HG03520 (cell line): ENCODE results near the gene ADAD1.
"Not testable (repeated sequence)": the region's sequence is repeated elsewhere in the genome, so short reads cannot be mapped to it uniquely, and the experiment has no call there.

Source experiments
- ATAC-seq: cut with Tn5 transposase; IDR thresholded peaks from one replicate; pipeline ENCODE4 v1.9.1; 2021; ENCODE audit warnings: mild to moderate bottlenecking, moderate library complexity; ENCODE audit not compliant: unreplicated experiment

ADAD1 gene

GRCh38 chr4:122378711-122379110 lies at the start of gene ADAD1:
Gene ADAD1 (plus strand): TSS chr4:122379011. CDS start chr4:122380070, 1,059 bp downstream.
- no peak for ATAC-seq

- no peak for ATAC-seq
Measured at GRCh38 chr4:122329876-122330565, 48.8 kb upstream of the ADAD1 start.

- ATAC-seq: no peak
Measured at GRCh38 chr4:122331195-122331594, 47.6 kb upstream of the ADAD1 start.

- ATAC-seq: no peak
Measured at GRCh38 chr4:122334828-122335227, 44.0 kb upstream of the ADAD1 start.

GRCh38 chr4:122341886-122342285 lies 36.9 kb upstream of the ADAD1 start:
- no peak for ATAC-seq

GRCh38 chr4:122346036-122346435 lies 32.8 kb upstream of the ADAD1 start:
- ATAC-seq: no peak

- ATAC-seq: no peak
Measured at GRCh38 chr4:122346503-122346902, 32.3 kb upstream of the ADAD1 start.

GRCh38 chr4:122356317-122356808 lies 22.4 kb upstream of the ADAD1 start:
- no peak for ATAC-seq

GRCh38 chr4:122360754-122361153 lies 18.1 kb upstream of the ADAD1 start:
- ATAC-seq: no peak

GRCh38 chr4:122364700-122365404 lies 14.0 kb upstream of the ADAD1 start:
- ATAC-seq: no peak

GRCh38 chr4:122368786-122369185 lies 10.0 kb upstream of the ADAD1 start:
- not testable (repeated sequence) for ATAC-seq

- no peak for ATAC-seq
Measured at GRCh38 chr4:122377352-122377751, 1.5 kb upstream of the ADAD1 start.

- ATAC-seq: no peak
Measured at GRCh38 chr4:122379239-122379638, 428 bp downstream of the ADAD1 start.

- no peak for ATAC-seq
Measured at GRCh38 chr4:122383341-122383740, 4.5 kb downstream of the ADAD1 start.

- no peak for ATAC-seq
Measured at GRCh38 chr4:122384245-122384644, 5.4 kb downstream of the ADAD1 start.

- ATAC-seq: no peak
Measured at GRCh38 chr4:122393276-122393675, 14.5 kb downstream of the ADAD1 start.

GRCh38 chr4:122403861-122404260 lies 25.1 kb downstream of the ADAD1 start:
- no peak for ATAC-seq

GRCh38 chr4:122412547-122412946 lies 33.7 kb downstream of the ADAD1 start:
- ATAC-seq: peak; percentile 69

- ATAC-seq: no peak
Measured at GRCh38 chr4:122423246-122423645, 44.4 kb downstream of the ADAD1 start.

- ATAC-seq: no peak
Measured at GRCh38 chr4:122431351-122431750, 52.5 kb downstream of the ADAD1 start.

GRCh38 chr4:122434285-122434684 lies 55.5 kb downstream of the ADAD1 start:
- ATAC-seq: no peak

GRCh38 chr4:122450847-122451246 lies 72.0 kb downstream of the ADAD1 start:
- ATAC-seq: no peak
